SU-DHL-6 (cell line): ENCODE measurements around the gene POR.

ENCODE experiments used
- EZH2phosphoT487 ChIP-seq: fragments of 200-600 bp; sonication (generic), shearing (Covaris generic); conservative IDR thresholded peaks from 2 replicates; pipeline ENCODE4 v1.6.1; 2018; ENCODE audit warnings: mild to moderate bottlenecking, antibody characterized with exemption, low read length, moderate library complexity, mixed read lengths
- TF ChIP-seq, protein P1 (sequence below): fragments of 200-600 bp; sonication (generic); IDR thresholded peaks from one replicate; pipeline ENCODE4 v1.5.1; 2017; ENCODE audit warnings: antibody characterized with exemption, mild to moderate bottlenecking, low read length, moderate library complexity; ENCODE audit not compliant: insufficient read depth, poor library complexity, severe bottlenecking

DNA sequence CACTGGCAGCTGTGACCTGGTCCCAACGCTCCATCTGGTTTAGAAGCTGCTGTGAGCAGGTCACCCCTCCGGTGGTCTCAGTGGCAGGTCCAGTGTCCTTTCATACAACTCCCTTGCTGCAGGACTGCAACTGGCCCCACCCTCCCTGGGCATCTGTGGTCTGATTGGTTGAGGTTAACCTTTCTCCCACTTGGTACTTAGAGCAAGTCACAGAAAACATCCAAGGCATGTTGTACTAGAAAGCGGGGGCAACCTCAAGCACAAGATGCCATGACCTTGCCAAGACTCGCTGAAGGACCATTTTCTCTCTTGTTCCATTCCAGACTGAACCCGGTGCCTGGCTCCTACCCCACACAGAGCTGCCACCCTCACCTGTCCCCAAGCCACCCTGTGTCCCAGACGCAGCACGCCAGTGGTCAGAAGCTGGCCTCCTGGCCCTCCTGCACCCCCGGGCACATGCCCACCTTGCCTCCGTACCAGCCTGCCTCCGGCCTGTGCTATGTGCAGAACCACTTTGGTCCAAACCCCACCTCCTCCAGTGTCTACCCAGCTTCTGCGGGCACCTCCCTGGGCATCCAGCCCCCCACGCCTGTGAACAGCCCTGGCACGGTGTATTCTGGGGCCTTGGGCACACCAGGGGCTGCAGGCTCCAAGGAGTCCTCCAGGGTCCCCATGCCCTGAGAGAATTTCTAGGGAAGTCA lies 27.1 kb upstream of the POR start:
- TF ChIP-seq, protein P1, sequence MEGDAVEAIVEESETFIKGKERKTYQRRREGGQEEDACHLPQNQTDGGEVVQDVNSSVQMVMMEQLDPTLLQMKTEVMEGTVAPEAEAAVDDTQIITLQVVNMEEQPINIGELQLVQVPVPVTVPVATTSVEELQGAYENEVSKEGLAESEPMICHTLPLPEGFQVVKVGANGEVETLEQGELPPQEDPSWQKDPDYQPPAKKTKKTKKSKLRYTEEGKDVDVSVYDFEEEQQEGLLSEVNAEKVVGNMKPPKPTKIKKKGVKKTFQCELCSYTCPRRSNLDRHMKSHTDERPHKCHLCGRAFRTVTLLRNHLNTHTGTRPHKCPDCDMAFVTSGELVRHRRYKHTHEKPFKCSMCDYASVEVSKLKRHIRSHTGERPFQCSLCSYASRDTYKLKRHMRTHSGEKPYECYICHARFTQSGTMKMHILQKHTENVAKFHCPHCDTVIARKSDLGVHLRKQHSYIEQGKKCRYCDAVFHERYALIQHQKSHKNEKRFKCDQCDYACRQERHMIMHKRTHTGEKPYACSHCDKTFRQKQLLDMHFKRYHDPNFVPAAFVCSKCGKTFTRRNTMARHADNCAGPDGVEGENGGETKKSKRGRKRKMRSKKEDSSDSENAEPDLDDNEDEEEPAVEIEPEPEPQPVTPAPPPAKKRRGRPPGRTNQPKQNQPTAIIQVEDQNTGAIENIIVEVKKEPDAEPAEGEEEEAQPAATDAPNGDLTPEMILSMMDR, result no peak
- TF ChIP-seq EZH2phosphoT487, result no peak
